ENCODE data around the gene MORN3.

DNA sequence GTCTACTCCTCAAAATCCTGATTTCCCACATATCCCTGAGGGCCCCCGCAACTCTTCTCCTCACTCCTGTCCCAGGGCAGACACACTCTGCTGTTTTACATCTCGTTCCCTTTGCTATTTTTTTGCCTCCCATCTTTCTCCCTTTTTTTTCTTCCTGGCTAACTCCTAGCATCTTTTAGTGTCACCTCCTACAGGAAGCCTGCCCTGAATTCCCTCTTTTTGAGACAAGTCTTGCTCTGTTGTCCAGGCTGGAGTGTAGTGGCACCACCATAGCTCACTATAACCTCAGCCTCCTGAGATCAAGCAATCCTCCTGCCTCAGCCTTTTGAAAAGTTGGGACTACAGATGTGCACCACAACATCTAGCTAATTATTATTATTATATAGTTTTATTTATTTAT is 13.3 kb downstream of the MORN3 start:
- TF ChIP-seq, protein P1, sequence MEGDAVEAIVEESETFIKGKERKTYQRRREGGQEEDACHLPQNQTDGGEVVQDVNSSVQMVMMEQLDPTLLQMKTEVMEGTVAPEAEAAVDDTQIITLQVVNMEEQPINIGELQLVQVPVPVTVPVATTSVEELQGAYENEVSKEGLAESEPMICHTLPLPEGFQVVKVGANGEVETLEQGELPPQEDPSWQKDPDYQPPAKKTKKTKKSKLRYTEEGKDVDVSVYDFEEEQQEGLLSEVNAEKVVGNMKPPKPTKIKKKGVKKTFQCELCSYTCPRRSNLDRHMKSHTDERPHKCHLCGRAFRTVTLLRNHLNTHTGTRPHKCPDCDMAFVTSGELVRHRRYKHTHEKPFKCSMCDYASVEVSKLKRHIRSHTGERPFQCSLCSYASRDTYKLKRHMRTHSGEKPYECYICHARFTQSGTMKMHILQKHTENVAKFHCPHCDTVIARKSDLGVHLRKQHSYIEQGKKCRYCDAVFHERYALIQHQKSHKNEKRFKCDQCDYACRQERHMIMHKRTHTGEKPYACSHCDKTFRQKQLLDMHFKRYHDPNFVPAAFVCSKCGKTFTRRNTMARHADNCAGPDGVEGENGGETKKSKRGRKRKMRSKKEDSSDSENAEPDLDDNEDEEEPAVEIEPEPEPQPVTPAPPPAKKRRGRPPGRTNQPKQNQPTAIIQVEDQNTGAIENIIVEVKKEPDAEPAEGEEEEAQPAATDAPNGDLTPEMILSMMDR (IDR thresholded peaks at IDR 0.05), result no peak
- no peak for TF ChIP-seq POLR2A (IDR thresholded peaks at IDR 0.05)
